Kidney (tissue), 14 donors: ENCODE data around the gene KLKB1. TPM values are rescaled to one million over a fixed set of nuclear protein-coding genes. Genes with fewer than 3 reads are reported as not detected.
"Not testable (repeated sequence)": the region's sequence is repeated elsewhere in the genome, so short reads cannot be mapped to it uniquely, and the experiment has no call there.

Source experiments
- DNase-seq, 5 donors: peaks; one replicate each; pipeline ENCODE4 v3.0.0-alpha.2; 2013 to 2020
- FAIRE-seq: peaks from 2 replicates; lab custom pipeline; 2012; peaks lifted over from hg19 to GRCh38; lab: Jason Lieb, UNC
- H3K27ac ChIP-seq, 2 donors: one replicate each; pipeline ENCODE4 v1.7.0; 2013; ENCODE audit warnings: low read depth in 2 of 2, low read length in 2 of 2, inconsistent platforms in 1 of 2
- H3K27me3 ChIP-seq: one replicate; pipeline ENCODE4 v1.7.1; 2013; ENCODE audit warnings: low read length, inconsistent platforms; ENCODE audit not compliant: control insufficient read depth, insufficient read depth
- H3K36me3 ChIP-seq, 3 donors: one replicate each; pipeline versions ENCODE4 v1.7.0 to v1.7.1; 2013; ENCODE audit warnings: low read length in 3 of 3, control low read depth in 1 of 3, inconsistent platforms in 1 of 3; ENCODE audit not compliant: insufficient read depth in 3 of 3, control insufficient read depth in 2 of 3
- H3K4me1 ChIP-seq, 3 donors: one replicate each; pipeline versions ENCODE4 v1.7.0 to v1.7.1; 2013; ENCODE audit warnings: low read length in 3 of 3, inconsistent platforms in 1 of 3, low read depth in 1 of 3; ENCODE audit not compliant: control insufficient read depth in 2 of 3, insufficient read depth in 2 of 3
- H3K4me3 ChIP-seq, 3 donors: one replicate each; pipeline versions ENCODE4 v1.7.0 to v1.8.1; 2013; ENCODE audit warnings: low read length in 3 of 3, control low read depth in 1 of 3, inconsistent platforms in 1 of 3
- H3K9ac ChIP-seq, 3 donors: one replicate each; pipeline versions ENCODE4 v1.7.0 to v1.7.1; 2013; ENCODE audit warnings: low read length in 3 of 3, control low read depth in 1 of 3, inconsistent platforms in 1 of 3
- H3K9me3 ChIP-seq, 3 donors: one replicate each; pipeline versions ENCODE4 v1.7.0 to v1.7.1; 2013; ENCODE audit warnings: low read length in 3 of 3, control low read depth in 1 of 3, inconsistent platforms in 1 of 3; ENCODE audit not compliant: control insufficient read depth in 2 of 3, insufficient read depth in 1 of 3
- CTCF ChIP-seq: IDR thresholded peaks from 3 replicates; pipeline ENCODE4 v1.5.1; 2012; ENCODE audit warnings: mild to moderate bottlenecking, moderate library complexity, borderline replicate concordance; ENCODE audit not compliant: insufficient read depth; ENCODE audit errors: extremely low read depth
- intact Hi-C: fragments of 100-400 bp; cut with DNase I; formaldehyde crosslinking; loops from one replicate; pipeline ENCODE4 v1.11.1; 2022
- polyA plus RNA-seq: library from polyadenylated mRNA; stranded (reverse); fragments of 350-450 nt; fragmentation: Illumina TruSeq; extraction: RNeasy Lipid Tissue Mini Kit (QIAGEN cat#74804); gene quantifications from one replicate; pipeline ENCODE4 v1.2.3, GENCODE V29; 2014; ENCODE audit warnings: low read depth, low replicate concordance; ENCODE audit not compliant: insufficient read depth
- total RNA-seq: library from RNA; stranded (reverse); fragmentation: NEBNext Ultra II Directional; extraction: Animal tissue kit (Norgen Biotek cat#: 25700); gene quantifications from one replicate; pipeline ENCODE4 v1.2.1, GENCODE V29; 2021
- donor health status: control.
- donor health status: control.
- donor health status: control.
- donor health status: control.
- donor health status: control.
- donor health status: DM: yes; HTN: yes; CAD: no.
- donor health status: Normal renal cell carcinoma (clear cell type).

KLKB1 gene
- total and polyA plus RNA-seq, 2 donors from 2014 or later = 2.1 to 5.7 TPM

DNA sequence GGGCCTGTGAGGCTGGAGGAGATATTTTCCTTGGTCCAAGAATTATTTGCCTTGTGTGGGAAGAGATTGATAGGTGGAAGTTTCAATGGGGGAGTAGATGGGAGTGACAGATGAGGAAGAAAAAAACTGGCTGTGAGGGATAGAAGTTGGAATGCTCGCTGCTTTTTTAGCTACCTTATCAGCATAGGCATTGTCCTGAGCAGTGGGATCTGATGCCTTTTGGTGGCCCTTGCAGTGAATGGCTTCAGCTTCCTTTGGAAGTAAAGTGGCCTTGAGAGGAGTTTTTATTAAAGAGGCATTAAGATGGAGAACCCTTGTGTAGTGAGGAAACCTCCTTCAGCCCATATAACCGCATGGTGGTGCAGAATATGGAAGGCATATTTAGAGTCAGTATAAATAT lies 16.0 kb downstream of the KLKB1 start:
- intact Hi-C loops = no loop called here
- no peak for TF ChIP-seq CTCF
- FAIRE-seq = no peak
- H3K36me3 ChIP-seq = peaks cover 0 to 8% (median 0%) of the 10 kb centered on the region in 3 donors
- H3K9ac ChIP-seq = no peak overlapping the region
- DNase-seq = no peak
- H3K27me3 ChIP-seq = no peaks in the 10 kb centered on the region
- no peaks in the 10 kb centered on the region for H3K4me1 ChIP-seq
- no peak overlapping the region for H3K4me3 ChIP-seq
- no peaks in the 10 kb centered on the region for H3K9me3 ChIP-seq
- no peak overlapping the region for H3K27ac ChIP-seq

GRCh38 chr4:186244835-186245234 lies 17.5 kb downstream of the KLKB1 start:
- no peaks in the 10 kb centered on the region for H3K27me3 ChIP-seq
- H3K36me3 ChIP-seq = peaks cover 0 to 8% (median 0%) of the 10 kb centered on the region in 3 donors
- no peak overlapping the region for H3K27ac ChIP-seq
- TF ChIP-seq CTCF = no peak
- intact Hi-C loops = no loop called here
- H3K9me3 ChIP-seq = no peaks in the 10 kb centered on the region
- no peak overlapping the region for H3K9ac ChIP-seq
- H3K4me3 ChIP-seq = no peak overlapping the region
- H3K4me1 ChIP-seq = no peaks in the 10 kb centered on the region
- no peak for FAIRE-seq
- DNase-seq = no peak

- H3K4me3 ChIP-seq, FAIRE-seq, DNase-seq, intact Hi-C loops, H3K27ac ChIP-seq, H3K9me3 ChIP-seq, H3K9ac ChIP-seq, H3K36me3 ChIP-seq, H3K4me1 ChIP-seq, H3K27me3 ChIP-seq: not testable (repeated sequence)
Observed at GRCh38 chr4:186247062-186247752, 19.9 kb downstream of the KLKB1 start.

DNA sequence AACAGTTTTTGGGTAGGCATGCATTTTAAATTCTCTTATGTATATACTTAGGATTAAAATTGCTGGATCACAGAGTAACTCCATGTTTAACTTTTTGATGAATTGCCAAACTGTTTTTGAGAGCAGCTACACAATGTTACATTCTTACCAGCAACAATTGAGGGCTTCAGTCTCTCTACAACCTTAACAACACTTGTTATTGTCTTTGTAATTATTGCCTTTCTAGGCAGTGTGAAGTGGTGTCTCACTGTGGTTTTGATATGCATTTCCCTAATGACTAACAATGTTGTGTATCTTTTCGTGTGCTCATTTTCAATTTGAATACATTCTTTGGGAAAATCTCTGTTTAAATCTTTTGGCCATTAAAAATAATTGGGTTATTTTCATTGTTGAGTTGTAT lies 21.3 kb downstream of the KLKB1 start:
- TF ChIP-seq CTCF = no peak
- H3K4me1 ChIP-seq = no peaks in the 10 kb centered on the region
- no peak overlapping the region for H3K4me3 ChIP-seq
- DNase-seq (no peak), FAIRE-seq (no peak)
- H3K9me3 ChIP-seq = no peaks in the 10 kb centered on the region
- peaks cover 0 to 6% (median 0%) of the 10 kb centered on the region in 3 donors for H3K36me3 ChIP-seq
- no peak overlapping the region for H3K9ac ChIP-seq
- H3K27ac ChIP-seq = no peak overlapping the region
- intact Hi-C loops = no loop called here
- no peaks in the 10 kb centered on the region for H3K27me3 ChIP-seq
